Globus pallidus (tissue), 1 donor: ENCODE data around the gene PTPRN2.
"Not testable (repeated sequence)": the region's sequence is repeated elsewhere in the genome, so short reads cannot be mapped to it uniquely, and the experiment has no call there.

ENCODE experiments used
- DNase-seq: peaks from one replicate; pipeline ENCODE4 v3.0.0-alpha.2; 2015; ENCODE audit warnings: low spot score

Gene PTPRN2

DNA sequence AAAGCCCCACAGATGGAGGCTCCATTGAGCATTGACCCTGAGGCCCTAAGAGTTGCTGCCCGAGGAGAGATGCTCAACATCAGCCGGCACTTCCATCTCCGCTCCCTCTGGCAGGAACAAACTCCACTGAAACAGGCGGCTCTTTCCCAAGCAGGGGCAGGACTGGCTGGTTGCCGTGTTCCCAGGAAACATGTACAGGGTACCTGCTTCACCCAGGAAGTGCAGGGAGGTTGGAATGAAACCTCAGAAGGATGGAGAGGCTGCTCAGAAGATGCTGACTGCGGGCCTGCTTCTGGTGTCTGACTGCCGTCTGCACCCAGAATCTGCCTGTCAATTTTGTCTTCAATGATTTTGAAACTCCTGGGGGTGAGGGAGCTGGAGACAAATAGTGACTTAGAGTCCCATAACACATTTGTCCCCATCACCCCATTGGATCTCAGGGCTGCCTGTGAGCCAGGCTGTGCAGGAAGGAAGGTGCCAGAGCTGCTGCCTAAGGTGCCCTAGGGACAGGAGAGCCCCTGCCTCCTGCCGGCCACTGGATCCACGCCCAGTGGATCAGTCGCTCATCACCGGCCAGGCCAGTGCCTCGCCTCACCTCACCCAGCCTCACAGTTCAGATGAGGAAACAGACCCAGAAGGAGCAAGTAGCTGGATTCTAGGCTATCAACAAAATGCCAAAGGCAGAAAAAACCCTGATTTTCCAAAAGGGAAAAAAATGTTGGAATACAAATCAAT is 237.3 kb downstream of the PTPRN2 start:
- DNase-seq, result no peak

DNA sequence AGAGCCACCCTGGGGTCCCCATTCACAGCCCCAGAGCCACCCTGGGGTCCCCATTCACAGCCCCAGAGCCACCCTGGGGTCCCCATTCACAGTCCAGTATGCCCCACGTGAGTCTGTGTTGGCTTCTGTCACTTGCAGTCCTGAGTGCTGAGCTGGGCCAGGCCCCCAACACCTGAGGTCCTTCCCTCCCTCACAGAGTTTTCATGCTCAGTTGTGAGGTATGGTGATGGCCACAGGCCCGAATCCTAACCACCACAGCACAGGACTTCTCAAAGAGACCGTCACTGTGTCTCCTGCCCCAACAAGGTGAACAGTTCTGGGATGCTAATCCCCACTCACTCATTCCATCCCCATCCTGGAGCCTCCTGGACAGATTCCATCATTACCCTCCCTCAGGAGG is 239.2 kb downstream of the PTPRN2 start:
- no peak for DNase-seq

DNA sequence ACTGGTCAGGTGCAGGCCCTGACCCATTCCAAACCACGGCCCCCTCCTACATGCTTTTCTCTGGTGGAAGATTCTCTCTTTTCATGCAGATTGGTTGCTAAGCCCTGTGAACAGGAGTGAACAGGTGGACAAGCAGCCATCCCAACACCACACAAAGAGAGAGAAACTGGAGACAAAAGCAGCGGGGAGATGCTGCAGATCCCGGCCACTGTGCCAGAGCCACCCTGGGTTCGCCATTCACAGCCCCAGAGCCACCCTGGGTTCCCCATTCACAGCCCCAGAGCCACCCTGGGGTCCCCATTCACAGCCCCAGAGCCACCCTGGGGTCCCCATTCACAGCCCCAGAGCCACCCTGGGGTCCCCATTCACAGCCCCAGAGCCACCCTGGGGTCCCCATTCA is 239.6 kb downstream of the PTPRN2 start:
- DNase-seq, result not testable (repeated sequence)

DNA sequence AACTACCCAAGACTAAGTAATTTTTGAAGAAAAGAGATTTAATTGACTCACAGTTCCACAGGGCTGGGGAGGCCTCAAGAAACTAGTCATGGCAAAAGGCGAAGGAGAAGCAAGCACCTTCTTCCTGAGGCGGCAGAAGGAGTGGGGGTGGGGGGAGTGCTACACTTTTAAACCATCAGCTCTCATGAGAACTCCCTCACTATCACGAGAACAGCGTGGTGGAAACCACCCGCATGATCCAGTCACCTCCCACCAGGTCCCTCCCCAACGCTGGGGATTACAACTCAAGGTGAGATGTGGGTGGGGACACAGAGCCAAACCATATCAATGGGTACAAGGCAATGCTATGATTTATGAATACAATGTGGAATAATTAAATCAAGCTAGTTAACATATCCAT is 241.9 kb downstream of the PTPRN2 start:
- no peak for DNase-seq

DNA sequence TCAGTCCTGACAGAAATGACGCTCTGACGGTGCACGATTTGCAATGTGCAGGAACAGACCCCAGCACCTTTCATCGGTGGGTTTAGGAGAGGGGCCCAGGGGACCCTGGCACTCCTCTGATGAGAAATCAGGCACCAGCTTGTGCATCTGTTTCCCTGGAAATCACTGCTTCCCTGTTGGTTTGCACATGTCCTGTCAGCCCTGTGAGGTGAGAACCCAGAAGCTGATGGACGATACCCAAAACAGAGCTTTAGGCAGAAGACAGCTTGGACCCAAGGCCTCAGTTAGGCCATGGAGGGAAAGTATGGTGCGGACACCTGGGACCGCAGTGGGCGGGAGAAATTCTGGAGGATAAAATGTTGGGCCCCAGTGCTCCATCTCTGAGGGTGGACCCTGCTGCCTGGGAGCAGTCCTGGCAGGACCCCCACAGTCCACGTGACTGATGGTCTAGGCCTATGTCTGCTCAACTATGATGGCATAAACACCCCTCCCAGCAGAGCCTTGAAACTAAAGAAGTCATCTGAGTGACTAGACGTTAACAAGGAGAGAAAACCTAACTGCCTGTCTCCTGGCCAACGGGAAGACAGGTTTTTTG is 242.8 kb downstream of the PTPRN2 start:
- DNase-seq, result no peak

DNA sequence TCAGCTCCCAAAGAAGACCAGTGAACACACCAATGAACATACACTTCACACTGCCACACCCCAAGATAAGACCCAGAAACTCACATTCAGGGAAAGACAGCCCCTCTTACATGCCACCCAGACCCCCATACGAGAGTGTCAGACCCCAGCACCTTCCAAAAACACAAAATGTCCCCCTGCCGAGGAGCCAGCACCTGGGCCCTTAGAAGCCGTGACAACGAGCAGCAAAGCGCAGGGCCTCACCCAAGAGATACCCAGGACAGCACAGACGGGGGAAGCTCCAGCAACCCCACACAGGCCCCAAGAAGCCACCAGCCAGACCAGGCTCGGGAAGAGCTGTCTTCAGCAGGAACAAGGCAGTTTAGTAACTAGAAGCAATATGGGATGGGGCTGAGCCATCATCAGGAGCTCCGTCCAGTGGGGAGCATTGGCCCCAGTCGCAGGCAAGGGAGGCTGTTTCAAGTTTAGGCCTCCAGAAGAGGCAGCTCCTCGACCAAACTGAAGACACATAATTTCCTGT is 243.6 kb downstream of the PTPRN2 start:
- DNase-seq, result no peak

DNA sequence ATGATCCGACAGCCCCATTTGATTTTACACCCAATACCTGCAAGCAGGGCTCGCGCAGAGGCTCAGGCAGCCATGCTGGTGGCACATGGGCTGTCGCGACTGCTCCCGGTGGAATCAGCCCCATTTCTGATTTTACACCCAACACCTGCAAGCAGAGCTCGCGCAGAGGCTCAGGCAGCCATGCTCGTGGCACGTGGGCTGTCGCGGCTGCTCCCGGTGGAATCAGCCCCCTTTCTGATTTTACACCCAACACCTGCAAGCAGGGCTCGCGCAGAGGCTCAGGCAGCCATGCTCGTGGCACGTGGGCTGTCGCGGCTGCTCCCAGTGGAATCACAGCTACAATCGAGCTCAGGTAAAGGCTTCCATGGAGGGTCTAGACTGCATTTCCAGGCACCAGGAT is 244.1 kb downstream of the PTPRN2 start:
- no peak for DNase-seq

DNA sequence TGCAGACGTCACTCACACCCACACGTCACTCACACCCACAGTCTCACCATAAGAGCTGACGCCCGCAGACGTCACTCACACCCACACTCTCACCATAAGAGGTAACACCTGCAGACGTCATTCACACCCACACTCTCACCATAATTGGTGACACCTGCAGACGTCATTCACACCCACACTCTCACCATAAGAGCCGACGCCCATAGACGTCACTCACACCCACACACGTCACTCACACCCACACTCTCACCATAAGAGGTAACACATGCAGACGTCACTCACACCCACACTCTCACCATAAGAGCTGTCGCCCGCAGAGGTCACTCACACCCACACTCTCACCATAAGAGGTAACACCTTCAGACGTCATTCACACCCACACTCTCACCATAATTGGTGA is 246.5 kb downstream of the PTPRN2 start:
- DNase-seq, result not testable (repeated sequence)

DNA sequence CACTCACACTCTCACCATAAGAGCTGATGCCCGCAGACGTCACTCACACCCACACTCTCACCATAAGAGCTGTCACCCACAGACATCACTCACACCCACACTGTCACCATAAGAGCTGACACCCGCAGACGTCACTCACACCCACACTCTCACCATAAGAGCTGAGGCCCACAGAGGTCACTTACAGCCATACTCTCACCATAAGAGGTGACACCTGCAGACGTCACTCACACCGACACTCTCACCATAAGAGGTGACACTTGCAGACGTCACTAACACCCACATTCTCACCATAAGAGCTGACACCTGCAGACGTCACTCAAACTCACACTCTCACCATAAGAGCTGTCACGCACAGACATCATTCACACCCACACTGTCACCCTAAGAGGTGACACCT is 250.7 kb downstream of the PTPRN2 start:
- DNase-seq, result not testable (repeated sequence)

DNA sequence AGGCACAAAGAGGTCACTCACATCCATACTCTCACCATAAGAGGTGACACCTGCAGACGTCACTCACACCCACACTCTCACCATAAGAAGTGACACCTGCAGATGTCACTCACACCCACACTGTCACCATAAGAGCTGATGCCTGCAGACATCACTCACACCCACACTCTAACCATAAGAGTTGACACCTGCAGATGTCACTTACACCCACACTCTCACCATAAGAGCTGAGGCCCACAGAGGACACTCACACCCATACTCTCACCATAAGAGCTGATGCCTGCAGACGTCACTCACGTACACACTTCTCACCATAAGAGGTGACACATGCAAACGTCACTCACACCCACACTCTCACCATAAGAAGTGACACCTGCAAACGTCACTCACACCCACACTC is 255.1 kb downstream of the PTPRN2 start:
- not testable (repeated sequence) for DNase-seq

DNA sequence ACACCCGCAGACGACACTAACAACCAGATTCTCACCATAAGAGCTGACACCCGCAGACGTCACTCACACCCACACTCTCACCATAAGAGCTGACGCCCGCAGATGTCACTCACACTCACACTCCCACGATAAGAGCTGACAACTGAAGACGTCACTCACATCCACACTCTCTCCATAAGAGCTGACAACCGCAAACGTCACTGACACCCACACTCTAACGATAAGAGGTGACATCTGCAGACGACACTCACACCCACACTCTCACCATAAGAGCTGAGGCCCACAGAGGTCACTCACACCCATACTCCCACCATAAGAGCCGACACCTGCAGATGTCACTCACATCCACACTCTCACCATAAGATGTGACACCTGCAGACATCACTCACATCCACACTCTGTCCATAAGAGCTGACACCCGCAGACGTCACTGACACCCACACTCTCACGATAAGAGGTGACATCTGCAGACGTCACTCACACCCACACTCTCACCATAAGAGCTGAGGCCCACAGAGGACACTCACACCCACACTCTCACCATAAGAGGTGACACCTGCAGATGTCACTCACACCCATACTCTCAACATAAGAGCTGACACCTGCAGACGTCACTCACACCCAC is 255.7 kb downstream of the PTPRN2 start:
- DNase-seq, result not testable (repeated sequence)

DNA sequence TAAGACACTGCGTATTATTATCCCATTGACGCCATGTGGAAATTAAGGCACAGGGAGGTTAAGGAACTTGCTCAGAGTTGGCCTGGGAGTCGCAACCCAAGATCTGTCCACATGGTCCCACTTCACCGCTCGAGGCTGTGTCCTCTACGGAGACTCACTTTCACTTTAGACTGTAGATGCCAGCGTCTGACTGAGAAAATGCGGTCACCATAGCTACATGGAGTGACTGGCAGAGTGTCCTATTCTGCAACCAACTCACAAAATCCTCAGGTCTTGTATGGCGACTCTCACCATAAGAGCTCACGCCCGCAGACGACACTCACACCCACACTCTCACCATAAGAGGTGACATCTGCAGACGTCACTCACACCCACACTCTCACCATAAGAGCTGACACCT is 257.9 kb downstream of the PTPRN2 start:
- DNase-seq, result no peak

DNA sequence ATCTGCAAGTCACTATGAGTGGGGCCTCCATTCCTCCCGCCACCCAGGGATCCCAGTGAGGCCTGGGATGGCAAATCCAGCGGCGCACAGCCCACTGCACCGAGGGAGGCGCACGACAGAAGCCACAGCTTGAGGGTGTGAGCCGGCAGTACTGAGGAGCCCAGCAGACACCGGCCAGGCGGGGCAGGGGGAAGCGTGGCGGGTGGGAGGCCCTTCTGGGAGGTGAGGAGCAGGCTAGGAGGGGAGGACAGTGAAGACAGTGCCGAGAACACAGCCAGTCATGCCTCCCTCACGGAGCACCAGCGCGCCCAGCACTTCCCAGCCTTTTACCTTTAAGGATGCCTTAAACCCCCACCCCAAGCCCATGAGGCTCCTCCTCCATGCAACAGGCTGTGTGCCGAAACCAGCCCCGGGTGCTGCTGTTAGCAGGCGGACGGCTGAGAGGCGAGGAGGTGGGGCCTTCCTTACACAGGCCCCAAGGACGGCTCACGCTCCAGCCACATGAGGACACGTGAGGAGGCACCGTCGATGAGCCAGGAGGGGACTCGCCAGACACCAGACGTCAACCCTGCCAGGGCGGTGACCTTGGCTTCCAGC is 258.5 kb downstream of the PTPRN2 start:
- no peak for DNase-seq

DNA sequence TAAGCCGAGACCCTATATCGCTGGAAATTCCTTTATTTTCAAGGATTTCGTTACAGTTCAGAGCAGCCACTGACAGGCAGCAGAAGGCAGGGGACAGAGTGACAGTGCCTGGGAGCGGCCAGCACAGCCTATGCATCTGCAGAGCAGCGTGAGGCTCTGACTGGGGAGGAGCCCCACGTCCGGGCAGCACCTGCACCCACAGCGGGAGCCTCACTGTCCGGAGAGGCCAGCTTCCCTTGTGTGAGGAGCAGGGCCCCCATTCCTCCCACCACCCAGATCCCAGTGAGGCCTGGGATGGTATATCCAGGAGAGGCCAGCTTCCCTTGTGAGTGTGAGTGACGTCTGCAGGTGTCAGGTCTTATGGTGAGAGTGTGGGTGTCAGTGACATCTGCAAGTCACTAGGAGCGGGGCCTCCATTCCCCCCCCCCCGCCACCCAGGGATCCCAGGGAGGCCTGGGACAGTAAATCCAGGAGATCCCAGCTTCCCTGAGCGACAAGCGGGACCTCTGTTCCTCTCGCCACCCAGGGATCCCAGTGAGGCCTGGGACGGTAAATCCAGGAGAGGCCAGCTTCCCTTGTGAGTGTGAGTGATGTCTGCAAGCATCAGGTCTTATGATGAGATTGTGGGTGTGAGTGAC is 259.1 kb downstream of the PTPRN2 start:
- DNase-seq, result no peak

DNA sequence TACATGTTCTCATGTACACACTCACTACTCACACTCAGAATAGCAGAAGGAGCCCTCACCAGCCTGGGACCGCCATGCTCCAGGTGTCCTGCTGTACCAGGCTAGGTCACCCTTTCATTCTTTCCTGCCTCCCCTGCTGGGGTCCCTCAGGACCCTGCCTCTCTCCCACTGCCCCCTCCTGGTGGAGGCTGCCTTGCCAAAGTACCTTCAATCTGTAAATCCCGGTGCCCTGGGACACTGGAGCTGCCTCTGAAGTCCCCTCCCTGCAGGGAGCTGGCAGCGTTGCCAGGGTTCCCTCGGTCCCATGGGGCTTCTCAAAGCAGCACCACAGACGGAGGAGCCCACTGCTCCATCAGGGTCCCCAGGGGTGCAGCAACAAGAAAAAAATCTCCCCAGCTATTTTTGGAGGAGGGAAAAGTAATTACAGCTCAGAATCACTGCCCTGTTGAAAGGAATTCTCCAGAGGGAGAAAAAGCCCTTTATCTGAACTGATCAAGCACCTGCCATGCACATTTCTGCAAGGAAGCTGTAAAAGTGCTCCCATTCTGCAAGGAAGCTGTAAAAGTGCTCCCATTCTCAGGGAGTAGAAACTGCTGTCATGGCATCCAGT is 259.9 kb downstream of the PTPRN2 start:
- DNase-seq, result no peak

DNA sequence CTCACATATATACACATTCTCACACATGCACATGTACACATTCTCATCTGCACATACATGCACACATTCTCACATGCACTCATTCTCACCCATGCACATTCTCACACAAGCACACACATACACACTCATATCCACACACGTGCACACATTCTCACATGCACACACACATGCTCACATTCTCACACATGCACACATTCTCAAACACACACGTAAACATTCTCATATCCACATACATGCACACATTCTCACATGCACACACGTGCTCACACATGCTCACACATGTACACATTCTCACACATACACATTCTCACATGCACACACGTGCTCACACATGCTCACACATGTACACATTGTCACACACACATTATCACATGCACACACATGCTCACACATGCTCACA is 260.6 kb downstream of the PTPRN2 start:
- no peak for DNase-seq

DNA sequence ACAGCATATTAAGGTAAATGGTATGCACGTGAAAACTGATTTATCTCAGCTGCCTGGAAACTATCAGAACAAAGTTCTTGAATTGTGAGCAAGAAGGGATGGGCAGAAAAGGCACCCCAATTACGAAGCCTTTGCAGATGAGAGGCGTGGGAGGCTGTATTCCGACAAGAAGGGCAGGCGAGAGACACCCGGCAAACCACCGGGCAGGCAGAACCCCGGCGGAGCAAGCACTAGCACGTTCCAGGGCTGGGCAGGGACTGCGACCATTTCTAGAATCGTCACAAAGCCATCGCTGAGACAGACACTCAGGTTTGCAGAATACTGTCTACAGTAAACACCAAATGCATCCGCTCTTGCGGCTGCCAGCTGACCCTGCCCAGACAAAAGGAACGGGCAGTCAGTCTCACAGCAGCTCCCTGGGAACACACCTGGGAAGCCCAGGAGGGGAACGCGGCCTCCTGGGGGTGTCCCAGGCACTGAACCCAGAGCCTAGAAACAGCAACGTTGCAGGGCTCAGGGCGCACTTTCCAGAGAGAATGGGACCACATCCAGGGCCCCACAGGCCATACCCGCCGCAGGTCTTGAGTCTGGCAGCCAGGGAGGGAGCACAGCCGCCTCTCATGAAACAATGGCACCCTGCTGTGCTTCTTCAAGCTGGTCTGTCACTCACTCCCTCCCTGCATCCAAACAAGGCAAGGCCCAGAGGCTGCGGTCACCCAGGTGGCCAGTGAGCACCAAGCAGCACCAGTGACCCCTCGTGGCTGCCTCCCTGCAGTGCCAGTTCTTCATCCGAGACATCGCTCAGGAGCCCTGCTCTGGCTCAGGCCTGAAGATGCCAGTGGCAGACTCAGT is 261.9 kb downstream of the PTPRN2 start:
- DNase-seq, result peak; percentile 32

DNA sequence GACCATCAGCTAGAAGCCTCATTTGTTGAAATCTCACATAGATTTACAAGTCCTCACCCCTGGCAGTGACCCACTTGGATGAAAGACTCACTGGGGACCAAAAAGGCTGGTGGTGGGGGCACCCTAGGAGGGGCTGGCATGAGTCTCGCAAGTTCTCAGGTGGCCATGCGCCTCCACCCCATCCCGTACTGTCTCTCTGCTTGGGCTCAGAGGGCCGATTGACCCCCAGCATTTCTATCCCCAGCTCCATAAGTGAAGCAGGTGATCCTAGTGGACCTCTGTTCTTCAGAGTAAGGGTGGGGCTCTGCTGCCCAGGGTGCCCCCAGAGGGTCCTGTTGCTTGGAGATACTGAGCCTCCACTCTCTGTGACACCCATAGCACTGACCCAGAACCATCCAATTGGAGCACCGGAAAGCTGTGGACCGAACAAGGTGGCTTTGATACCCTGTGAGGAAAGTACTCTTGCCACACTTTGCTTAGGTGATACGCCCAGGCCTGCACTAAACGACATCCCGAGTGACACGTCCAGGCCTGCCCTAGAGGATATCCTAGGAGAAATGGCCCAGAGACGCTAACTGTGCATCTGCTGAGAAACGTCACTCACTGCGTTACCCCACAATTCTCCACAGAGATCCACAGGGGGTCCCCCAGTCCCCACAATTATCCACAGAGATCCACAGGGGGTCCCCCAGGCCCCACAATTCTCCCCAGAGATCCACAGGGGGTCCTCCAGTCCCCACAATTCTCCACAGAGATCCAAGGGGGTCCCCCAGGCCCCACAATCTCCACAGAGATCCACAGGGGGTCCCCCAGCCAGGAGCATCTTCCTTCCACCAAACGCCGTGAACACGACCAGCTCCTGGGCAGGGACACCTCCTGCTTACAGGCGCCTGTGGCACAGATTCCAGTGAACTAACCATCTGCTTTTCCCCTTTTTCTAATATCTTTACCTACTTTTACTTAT is 262.9 kb downstream of the PTPRN2 start:
- no peak for DNase-seq

DNA sequence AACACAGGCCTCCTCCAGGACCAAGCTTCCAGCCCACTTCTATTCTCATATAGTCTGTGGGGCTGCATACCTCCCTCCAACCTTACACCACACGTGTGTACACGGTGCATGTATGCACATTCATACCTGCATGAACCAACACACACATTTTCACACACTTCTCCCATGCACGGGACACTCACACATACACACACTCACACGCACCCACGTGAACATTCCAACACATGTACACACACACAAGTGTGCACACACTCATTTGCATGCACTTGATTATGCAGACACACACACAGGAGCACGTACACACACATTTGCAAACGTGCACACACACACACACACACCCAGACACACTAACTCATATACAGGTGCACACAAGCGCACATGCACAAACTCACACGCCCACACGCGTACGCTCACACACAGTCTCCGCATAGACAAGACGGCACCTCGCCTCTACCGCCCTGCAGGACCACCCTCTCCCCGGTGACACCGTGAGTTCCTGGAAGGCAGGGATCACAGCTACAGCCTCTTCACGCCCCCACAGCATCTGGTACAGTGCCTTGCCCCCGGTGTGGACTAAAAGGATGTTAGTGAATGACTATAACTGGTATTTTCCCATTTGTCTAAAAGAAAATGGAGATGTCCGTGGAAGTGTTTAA is 263.8 kb downstream of the PTPRN2 start:
- no peak for DNase-seq
